SK-N-SH treated with all-trans-retinoic acid at 6 μM for 48 hours (cell line): ENCODE measurements around the gene PSD.

Experiments
- ATAC-seq: fragments of 200-7000 bp; cut with Tn5 transposase; 3 replicates; pipeline ENCODE4 v1.9.1; 2020; ENCODE audit warnings: mild to moderate bottlenecking, moderate library complexity
- ARNTL ChIP-seq: fragments of 450-650 bp; formaldehyde crosslinking; IDR thresholded peaks from 2 replicates; pipeline ENCODE4 v1.5.0; 2020; ENCODE audit warnings: low read depth, mild to moderate bottlenecking, moderate library complexity, borderline replicate concordance
- BACH2 ChIP-seq: fragments of 250-450 bp; sonication (Bioruptor Pico); IDR thresholded peaks from 2 replicates; pipeline ENCODE4 v1.9.0; 2021; ENCODE audit warnings: mild to moderate bottlenecking, borderline replicate concordance
- CREB5 ChIP-seq: fragments of 250-450 bp; sonication (Bioruptor Pico); IDR thresholded peaks from 2 replicates; pipeline ENCODE4 v1.5.1; 2020; ENCODE audit warnings: low read depth, mild to moderate bottlenecking, moderate library complexity
- CSDC2 ChIP-seq: fragments of 250-450 bp; sonication (Bioruptor Pico); IDR thresholded peaks from 2 replicates; pipeline ENCODE4 v1.5.0; 2020; ENCODE audit warnings: mild to moderate bottlenecking, moderate library complexity
- ESRRG ChIP-seq: fragments of 250-450 bp; sonication (Bioruptor Pico); IDR thresholded peaks from 2 replicates; pipeline ENCODE4 v1.6.1; 2021; ENCODE audit warnings: mild to moderate bottlenecking
- GLIS3 ChIP-seq: fragments of 250-450 bp; sonication (Bioruptor Pico); IDR thresholded peaks from 2 replicates; pipeline ENCODE4 v1.5.0; 2020; ENCODE audit warnings: mild to moderate bottlenecking, moderate library complexity
- ISL1 ChIP-seq: fragments of 250-450 bp; sonication (Bioruptor Pico); IDR thresholded peaks from 2 replicates; pipeline ENCODE4 v2.1.2; 2022; ENCODE audit warnings: mild to moderate bottlenecking, moderate library complexity
- OSR1 ChIP-seq: fragments of 250-450 bp; sonication (Bioruptor Pico); IDR thresholded peaks from 2 replicates; pipeline ENCODE4 v1.8.0; 2022; ENCODE audit warnings: moderate library complexity, mild to moderate bottlenecking, inconsistent platforms
- POU6F1 ChIP-seq: fragments of 250-450 bp; sonication (Bioruptor Pico); IDR thresholded peaks from 2 replicates; pipeline ENCODE4 v1.8.0; 2021; ENCODE audit warnings: low read depth, mild to moderate bottlenecking, moderate library complexity, borderline replicate concordance
- PPARA ChIP-seq: fragments of 250-450 bp; sonication (Bioruptor Pico); IDR thresholded peaks from 2 replicates; pipeline ENCODE4 v1.5.0; 2020; ENCODE audit warnings: mild to moderate bottlenecking, borderline replicate concordance
- RARB ChIP-seq: fragments of 250-450 bp; sonication (Bioruptor Pico); IDR thresholded peaks from 2 replicates; pipeline ENCODE4 v1.8.0; 2021; ENCODE audit warnings: mild to moderate bottlenecking, moderate library complexity
- SNAI2 ChIP-seq: fragments of 250-450 bp; sonication (Bioruptor Pico); IDR thresholded peaks from 2 replicates; pipeline ENCODE4 v1.5.0; 2020; ENCODE audit warnings: mild to moderate bottlenecking, moderate library complexity
- TOX ChIP-seq: fragments of 250-450 bp; sonication (Bioruptor Pico); IDR thresholded peaks from 2 replicates; pipeline ENCODE4 v1.8.0; 2021; ENCODE audit warnings: mild to moderate bottlenecking, moderate library complexity, borderline replicate concordance
- ZC3H10 ChIP-seq: fragments of 250-450 bp; sonication (Bioruptor Pico); IDR thresholded peaks from 2 replicates; pipeline ENCODE4 v1.5.1; 2021; ENCODE audit warnings: mild to moderate bottlenecking, moderate library complexity
- ZFP3 ChIP-seq: fragments of 250-450 bp; sonication (Bioruptor Pico); IDR thresholded peaks from 2 replicates; pipeline ENCODE4 v1.5.0; 2020; ENCODE audit warnings: mild to moderate bottlenecking, moderate library complexity
- ZFP30 ChIP-seq: fragments of 450-650 bp; formaldehyde crosslinking; IDR thresholded peaks from 2 replicates; pipeline ENCODE4 v1.5.0; 2022; ENCODE audit warnings: mild to moderate bottlenecking, moderate library complexity
- ZNF70 ChIP-seq: fragments of 450-650 bp; formaldehyde crosslinking; IDR thresholded peaks from 2 replicates; pipeline ENCODE4 v1.5.0; 2020; ENCODE audit warnings: mild to moderate bottlenecking, moderate library complexity
- ZNF8 ChIP-seq: fragments of 450-650 bp; formaldehyde crosslinking; IDR thresholded peaks from 2 replicates; pipeline ENCODE4 v1.5.0; 2020; ENCODE audit warnings: mild to moderate bottlenecking, moderate library complexity
- TF ChIP-seq, protein P1 (sequence below): fragments of 250-450 bp; sonication (Bioruptor Pico); IDR thresholded peaks from 2 replicates; pipeline ENCODE4 v1.5.0; 2020; ENCODE audit warnings: mild to moderate bottlenecking, moderate library complexity
- TF ChIP-seq, protein P2 (sequence below): fragments of 250-450 bp; sonication (Bioruptor Pico); IDR thresholded peaks from 2 replicates; pipeline ENCODE4 v1.8.0; 2020; ENCODE audit warnings: mild to moderate bottlenecking, moderate library complexity, borderline replicate concordance

Gene PSD

GRCh38 chr10:102452672-102453340, 34.2 kb upstream of the PSD start:
- ATAC-seq, result no peak
- TF ChIP-seq ZNF8 (CRISPR knock-in tag), result peak; percentile 64; the same call in 1 of the 2 replicates
- no peak for TF ChIP-seq SNAI2
- TF ChIP-seq, all 23 proteins: peak for 1

DNA sequence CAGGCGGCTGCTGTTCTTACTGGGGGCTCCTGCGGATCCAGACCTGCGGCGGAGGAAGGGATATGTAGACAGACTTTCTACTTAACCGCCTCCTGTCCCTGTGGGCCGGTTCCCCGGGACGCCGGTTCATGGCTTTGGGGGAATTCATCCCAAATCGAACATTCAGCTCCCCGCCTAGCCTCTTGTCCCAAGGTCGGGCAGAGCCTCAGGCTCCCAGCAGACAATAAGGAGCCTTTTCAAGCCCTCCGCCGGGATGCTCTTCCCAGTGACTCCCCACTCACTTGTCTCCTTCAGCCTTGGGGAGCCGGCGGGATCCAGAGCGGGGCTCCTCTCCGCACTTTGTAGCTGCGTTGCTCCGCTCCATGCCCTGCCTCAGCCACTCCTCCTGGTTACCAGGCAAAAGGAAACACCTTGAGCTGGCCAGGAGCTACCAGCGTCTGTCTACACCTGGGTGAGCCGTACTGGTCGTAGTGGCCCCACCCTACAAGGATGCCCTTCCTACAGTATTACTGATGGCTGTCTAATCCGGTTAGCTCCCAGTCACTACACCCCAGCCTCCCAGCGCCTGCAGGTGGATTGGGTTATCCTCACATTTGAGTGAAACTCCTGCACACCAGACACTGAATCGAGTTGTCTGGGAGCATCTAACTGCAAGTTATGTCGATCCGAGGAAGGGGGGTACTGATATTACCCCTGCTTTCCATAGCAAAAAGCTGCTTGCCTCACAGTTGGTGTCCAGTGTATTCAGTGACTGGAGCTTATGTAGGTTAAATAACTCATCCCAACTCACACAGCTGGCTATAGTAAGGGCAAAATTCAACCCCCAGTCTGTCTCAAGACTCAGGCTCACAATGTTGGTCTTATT, 32.8 kb upstream of the PSD start, which contains the start of gene C10orf95:
Gene C10orf95, minus strand, starts transcription at position 439 of the 865 bp plus-strand sequence. CDS start 450 bp downstream, outside the sequence.
- peak; percentile 6; the same call in 2 of the 3 replicates for ATAC-seq
- no peak for TF ChIP-seq ZNF70
- TF ChIP-seq BACH2 (CRISPR knock-in tag), result no peak
- TF ChIP-seq SNAI2, result no peak
- no peak for TF ChIP-seq RARB (CRISPR knock-in tag)
- no peak for TF ChIP-seq ZFP3
- TF ChIP-seq OSR1 (CRISPR knock-in tag), result no peak
- no peak for TF ChIP-seq ZC3H10
- no peak for TF ChIP-seq PPARA

DNA sequence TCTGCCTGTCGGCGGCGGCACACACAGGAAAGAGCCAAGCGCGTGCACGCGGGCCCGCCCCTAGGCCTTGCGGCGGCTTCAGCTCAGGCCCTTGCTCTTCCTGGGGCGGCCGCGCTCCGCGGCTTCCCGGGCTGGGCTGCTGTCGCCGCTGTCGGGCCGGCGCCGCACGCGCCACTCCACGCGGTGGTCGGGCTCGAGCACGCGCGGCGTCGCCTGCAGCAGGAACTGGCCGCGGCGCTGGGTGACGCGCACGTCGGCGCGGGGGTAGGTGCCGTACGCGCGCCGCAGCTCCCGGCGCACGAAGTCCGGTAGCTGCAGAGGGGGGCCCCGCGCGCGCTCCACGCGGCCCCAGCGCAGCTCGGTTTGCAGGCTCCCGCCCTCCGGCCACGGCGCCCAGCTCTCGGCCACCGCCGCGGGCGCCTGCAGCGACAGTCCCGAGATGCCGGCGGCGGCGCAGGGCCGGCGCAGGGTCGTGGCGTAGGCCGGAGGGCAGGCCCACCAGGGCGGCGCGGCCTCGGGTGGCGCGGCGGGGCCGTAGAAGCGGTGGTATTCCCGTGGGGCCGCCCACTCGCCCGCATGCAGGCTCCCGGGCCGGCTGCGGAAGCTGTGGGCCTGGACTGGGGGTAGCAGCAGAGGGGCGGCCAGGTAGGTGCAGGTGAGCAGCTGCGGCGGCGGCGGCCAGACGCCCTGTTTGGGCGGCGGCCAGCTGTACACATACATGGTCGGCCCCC, 32.0 kb upstream of the PSD start:
- peak; percentile 84 for ATAC-seq
- TF ChIP-seq PPARA, result 0 out of 2 replicates have a peak, but pooled peaks have one; percentile 35
- 0 out of 2 replicates have a peak, but pooled peaks have one; percentile 12 for TF ChIP-seq SNAI2
- TF ChIP-seq, protein P1, sequence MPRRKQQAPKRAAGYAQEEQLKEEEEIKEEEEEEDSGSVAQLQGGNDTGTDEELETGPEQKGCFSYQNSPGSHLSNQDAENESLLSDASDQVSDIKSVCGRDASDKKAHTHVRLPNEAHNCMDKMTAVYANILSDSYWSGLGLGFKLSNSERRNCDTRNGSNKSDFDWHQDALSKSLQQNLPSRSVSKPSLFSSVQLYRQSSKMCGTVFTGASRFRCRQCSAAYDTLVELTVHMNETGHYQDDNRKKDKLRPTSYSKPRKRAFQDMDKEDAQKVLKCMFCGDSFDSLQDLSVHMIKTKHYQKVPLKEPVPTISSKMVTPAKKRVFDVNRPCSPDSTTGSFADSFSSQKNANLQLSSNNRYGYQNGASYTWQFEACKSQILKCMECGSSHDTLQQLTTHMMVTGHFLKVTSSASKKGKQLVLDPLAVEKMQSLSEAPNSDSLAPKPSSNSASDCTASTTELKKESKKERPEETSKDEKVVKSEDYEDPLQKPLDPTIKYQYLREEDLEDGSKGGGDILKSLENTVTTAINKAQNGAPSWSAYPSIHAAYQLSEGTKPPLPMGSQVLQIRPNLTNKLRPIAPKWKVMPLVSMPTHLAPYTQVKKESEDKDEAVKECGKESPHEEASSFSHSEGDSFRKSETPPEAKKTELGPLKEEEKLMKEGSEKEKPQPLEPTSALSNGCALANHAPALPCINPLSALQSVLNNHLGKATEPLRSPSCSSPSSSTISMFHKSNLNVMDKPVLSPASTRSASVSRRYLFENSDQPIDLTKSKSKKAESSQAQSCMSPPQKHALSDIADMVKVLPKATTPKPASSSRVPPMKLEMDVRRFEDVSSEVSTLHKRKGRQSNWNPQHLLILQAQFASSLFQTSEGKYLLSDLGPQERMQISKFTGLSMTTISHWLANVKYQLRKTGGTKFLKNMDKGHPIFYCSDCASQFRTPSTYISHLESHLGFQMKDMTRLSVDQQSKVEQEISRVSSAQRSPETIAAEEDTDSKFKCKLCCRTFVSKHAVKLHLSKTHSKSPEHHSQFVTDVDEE, result peak; percentile 68; the same call in 1 of the 2 replicates
- TF ChIP-seq ZC3H10, result no peak
- TF ChIP-seq GLIS3 (CRISPR knock-in tag), result no peak
- no peak for TF ChIP-seq CSDC2 (CRISPR knock-in tag)
- TF ChIP-seq ZNF70, result no peak
- no peak for TF ChIP-seq POU6F1 (CRISPR knock-in tag)
- no peak for TF ChIP-seq ISL1 (CRISPR knock-in tag)
- peak; percentile 72; the same call in 1 of the 2 replicates for TF ChIP-seq ARNTL (CRISPR knock-in tag)
- TF ChIP-seq BACH2 (CRISPR knock-in tag), result peak; percentile 70; the same call in 1 of the 2 replicates

- peak; percentile 40 for ATAC-seq
- TF ChIP-seq ARNTL (CRISPR knock-in tag), result no peak
- TF ChIP-seq RARB (CRISPR knock-in tag), result no peak
- TF ChIP-seq, all 23 proteins: peak for 0
Measured at GRCh38 chr10:102450124-102450373, 31.5 kb upstream of the PSD start.

- peak; percentile 82 for ATAC-seq
- no peak for TF ChIP-seq ZNF70
- TF ChIP-seq CREB5 (CRISPR knock-in tag), result no peak
- no peak for TF ChIP-seq TOX
- no peak for TF ChIP-seq ZFP30
- no peak for TF ChIP-seq POU6F1 (CRISPR knock-in tag)
- no peak for TF ChIP-seq RARB (CRISPR knock-in tag)
- no peak for TF ChIP-seq GLIS3 (CRISPR knock-in tag)
- no peak for TF ChIP-seq SNAI2
- TF ChIP-seq ZFP3, result no peak
- TF ChIP-seq PPARA, result no peak
- TF ChIP-seq, protein P2, sequence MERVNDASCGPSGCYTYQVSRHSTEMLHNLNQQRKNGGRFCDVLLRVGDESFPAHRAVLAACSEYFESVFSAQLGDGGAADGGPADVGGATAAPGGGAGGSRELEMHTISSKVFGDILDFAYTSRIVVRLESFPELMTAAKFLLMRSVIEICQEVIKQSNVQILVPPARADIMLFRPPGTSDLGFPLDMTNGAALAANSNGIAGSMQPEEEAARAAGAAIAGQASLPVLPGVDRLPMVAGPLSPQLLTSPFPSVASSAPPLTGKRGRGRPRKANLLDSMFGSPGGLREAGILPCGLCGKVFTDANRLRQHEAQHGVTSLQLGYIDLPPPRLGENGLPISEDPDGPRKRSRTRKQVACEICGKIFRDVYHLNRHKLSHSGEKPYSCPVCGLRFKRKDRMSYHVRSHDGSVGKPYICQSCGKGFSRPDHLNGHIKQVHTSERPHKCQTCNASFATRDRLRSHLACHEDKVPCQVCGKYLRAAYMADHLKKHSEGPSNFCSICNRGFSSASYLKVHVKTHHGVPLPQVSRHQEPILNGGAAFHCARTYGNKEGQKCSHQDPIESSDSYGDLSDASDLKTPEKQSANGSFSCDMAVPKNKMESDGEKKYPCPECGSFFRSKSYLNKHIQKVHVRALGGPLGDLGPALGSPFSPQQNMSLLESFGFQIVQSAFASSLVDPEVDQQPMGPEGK (CRISPR knock-in tag), result no peak
- TF ChIP-seq OSR1 (CRISPR knock-in tag), result no peak
- no peak for TF ChIP-seq ZC3H10
- no peak for TF ChIP-seq ISL1 (CRISPR knock-in tag)
- no peak for TF ChIP-seq ESRRG (CRISPR knock-in tag)
- no peak for TF ChIP-seq BACH2 (CRISPR knock-in tag)
Measured at GRCh38 chr10:102449321-102450123, 30.9 kb upstream of the PSD start.
